Astrocyte (in vitro differentiated cells and primary cell): ENCODE measurements around the gene ASCC2. TPM values are rescaled to one million over a fixed set of nuclear protein-coding genes. Genes with fewer than 3 reads are reported as not detected.

Experiments used
- DNase-seq: peaks from one replicate; pipeline ENCODE4 v3.0.0-alpha.2; 2010; ENCODE audit warnings: low read depth
- FAIRE-seq: peaks from 2 replicates; lab custom pipeline; 2011; peaks lifted over from hg19 to GRCh38; lab: Jason Lieb, UNC
- H2AFZ ChIP-seq: 2 replicates; pipeline ENCODE4 v1.6.0; 2012; ENCODE audit warnings: low read depth, low read length, inconsistent platforms
- H3K27ac ChIP-seq: 2 replicates; pipeline ENCODE4 v1.5.1; 2011; ENCODE audit warnings: low read depth, low read length, inconsistent platforms
- H3K27me3 ChIP-seq: 2 replicates; pipeline ENCODE4 v1.6.0; 2011; ENCODE audit warnings: low read length, inconsistent platforms; ENCODE audit not compliant: insufficient read depth
- H3K36me3 ChIP-seq: 2 replicates; pipeline ENCODE4 v1.5.1; 2011; ENCODE audit warnings: low read length, inconsistent platforms; ENCODE audit not compliant: insufficient read depth
- H3K4me1 ChIP-seq: 2 replicates; pipeline ENCODE4 v1.5.1; 2011; ENCODE audit warnings: low read length, inconsistent platforms; ENCODE audit not compliant: insufficient read depth
- H3K4me2 ChIP-seq: 2 replicates; pipeline ENCODE4 v1.6.0; 2012; ENCODE audit warnings: low read length, inconsistent platforms
- H3K4me3 ChIP-seq: 2 replicates; pipeline ENCODE4 v1.5.1; 2011; ENCODE audit warnings: low read depth, mild to moderate bottlenecking, low read length, inconsistent platforms; ENCODE audit not compliant: insufficient read depth
- H3K79me2 ChIP-seq: 2 replicates; pipeline ENCODE4 v1.6.0; 2012; ENCODE audit warnings: mild to moderate bottlenecking, low read length, inconsistent platforms; ENCODE audit not compliant: insufficient read depth
- H3K9ac ChIP-seq: 2 replicates; pipeline ENCODE4 v1.6.0; 2012; ENCODE audit warnings: mild to moderate bottlenecking, low read length, inconsistent platforms
- H3K9me3 ChIP-seq: 2 replicates; pipeline ENCODE4 v1.5.1; 2012; ENCODE audit warnings: low read depth, mild to moderate bottlenecking, low read length, inconsistent platforms; ENCODE audit not compliant: insufficient read depth
- H4K20me1 ChIP-seq: 2 replicates; pipeline ENCODE4 v1.6.0; 2012; ENCODE audit warnings: low read length, inconsistent platforms; ENCODE audit not compliant: insufficient read depth
- H3K27ac Mint-ChIP-seq: one replicate; pipeline ENCODE4 v1.8.0; 2021; ENCODE audit warnings: mild to moderate bottlenecking, mixed read lengths; ENCODE audit not compliant: unreplicated experiment
- H3K27me3 Mint-ChIP-seq: one replicate; pipeline ENCODE4 v1.8.0; 2021; ENCODE audit warnings: low read depth, mixed read lengths; ENCODE audit not compliant: unreplicated experiment
- H3K36me3 Mint-ChIP-seq: one replicate; pipeline ENCODE4 v1.8.0; 2021; ENCODE audit warnings: low read depth, mixed read lengths; ENCODE audit not compliant: unreplicated experiment
- H3K4me1 Mint-ChIP-seq: one replicate; pipeline ENCODE4 v1.8.0; 2021; ENCODE audit warnings: low read depth, mixed read lengths; ENCODE audit not compliant: unreplicated experiment
- H3K4me3 Mint-ChIP-seq: one replicate; pipeline ENCODE4 v1.8.0; 2021; ENCODE audit warnings: mild to moderate bottlenecking, moderate library complexity, mixed read lengths; ENCODE audit not compliant: unreplicated experiment
- H3K9me3 Mint-ChIP-seq: one replicate; pipeline ENCODE4 v1.8.0; 2021; ENCODE audit warnings: mild to moderate bottlenecking, mixed read lengths; ENCODE audit not compliant: unreplicated experiment
- EZH2 ChIP-seq: IDR thresholded peaks from 2 replicates; pipeline ENCODE4 v1.6.1; 2012; ENCODE audit warnings: mild to moderate bottlenecking, low read length, inconsistent platforms; ENCODE audit not compliant: insufficient read depth
- total RNA-seq: library from RNA; stranded (reverse); gene quantifications from 2 replicates; pipeline ENCODE4 v1.2.1, GENCODE V29; 2021
- TF ChIP-seq, protein P1 (sequence below): IDR thresholded peaks from 2 replicates; pipeline ENCODE4 v1.5.1; 2011; ENCODE audit warnings: low read depth, mild to moderate bottlenecking, inconsistent platforms, low read length, moderate library complexity; ENCODE audit not compliant: insufficient read depth

The ASCC2 gene
- total RNA-seq, 1 donor from 2014 or later: 71.2 TPM

DNA sequence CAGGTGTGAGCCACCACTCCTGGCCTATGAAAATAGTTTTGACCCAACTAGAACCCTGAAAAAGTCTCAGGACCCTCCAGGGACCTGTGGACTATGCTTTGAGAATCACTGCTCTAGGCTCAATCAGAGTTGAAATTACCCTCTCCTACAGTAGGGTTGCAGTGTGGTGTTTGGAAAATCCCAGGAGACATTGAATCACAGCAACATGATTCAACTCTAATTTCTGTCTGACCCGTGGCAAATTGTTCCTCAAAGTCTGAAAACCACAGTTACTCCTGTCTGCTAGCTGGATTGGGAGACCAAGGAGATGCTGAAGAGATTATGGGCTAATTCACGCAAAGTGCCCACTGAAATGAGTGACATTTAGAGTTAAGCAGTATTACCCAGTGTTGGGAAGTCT, 39.5 kb upstream of the ASCC2 start:
- H4K20me1 ChIP-seq: no peaks in the 10 kb centered on the region
- H3K27me3 Mint-ChIP-seq: no peaks in the 10 kb centered on the region
- no peaks in the 10 kb centered on the region for H3K27me3 ChIP-seq
- H3K36me3 ChIP-seq: no peaks in the 10 kb centered on the region
- no peaks in the 10 kb centered on the region for H3K9me3 Mint-ChIP-seq
- no peak for TF ChIP-seq EZH2
- TF ChIP-seq, protein P1, sequence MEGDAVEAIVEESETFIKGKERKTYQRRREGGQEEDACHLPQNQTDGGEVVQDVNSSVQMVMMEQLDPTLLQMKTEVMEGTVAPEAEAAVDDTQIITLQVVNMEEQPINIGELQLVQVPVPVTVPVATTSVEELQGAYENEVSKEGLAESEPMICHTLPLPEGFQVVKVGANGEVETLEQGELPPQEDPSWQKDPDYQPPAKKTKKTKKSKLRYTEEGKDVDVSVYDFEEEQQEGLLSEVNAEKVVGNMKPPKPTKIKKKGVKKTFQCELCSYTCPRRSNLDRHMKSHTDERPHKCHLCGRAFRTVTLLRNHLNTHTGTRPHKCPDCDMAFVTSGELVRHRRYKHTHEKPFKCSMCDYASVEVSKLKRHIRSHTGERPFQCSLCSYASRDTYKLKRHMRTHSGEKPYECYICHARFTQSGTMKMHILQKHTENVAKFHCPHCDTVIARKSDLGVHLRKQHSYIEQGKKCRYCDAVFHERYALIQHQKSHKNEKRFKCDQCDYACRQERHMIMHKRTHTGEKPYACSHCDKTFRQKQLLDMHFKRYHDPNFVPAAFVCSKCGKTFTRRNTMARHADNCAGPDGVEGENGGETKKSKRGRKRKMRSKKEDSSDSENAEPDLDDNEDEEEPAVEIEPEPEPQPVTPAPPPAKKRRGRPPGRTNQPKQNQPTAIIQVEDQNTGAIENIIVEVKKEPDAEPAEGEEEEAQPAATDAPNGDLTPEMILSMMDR: no peak
- H3K4me2 ChIP-seq: no peak overlapping the region
- no peak overlapping the region for H3K27ac Mint-ChIP-seq
- no peak overlapping the region for H3K4me3 Mint-ChIP-seq
- no peak overlapping the region for H3K27ac ChIP-seq
- H3K9ac ChIP-seq: no peak overlapping the region
- DNase-seq (peak; percentile 54), FAIRE-seq (peak; percentile 34)
- H3K4me1 ChIP-seq: no peaks in the 10 kb centered on the region
- no peak overlapping the region for H3K4me3 ChIP-seq
- H3K79me2 ChIP-seq: no peaks in the 10 kb centered on the region
- H3K36me3 Mint-ChIP-seq: no peaks in the 10 kb centered on the region
- peaks cover 4% of the 10 kb centered on the region for H3K4me1 Mint-ChIP-seq
- no peaks in the 10 kb centered on the region for H3K9me3 ChIP-seq
- H2AFZ ChIP-seq: no peak overlapping the region

DNA sequence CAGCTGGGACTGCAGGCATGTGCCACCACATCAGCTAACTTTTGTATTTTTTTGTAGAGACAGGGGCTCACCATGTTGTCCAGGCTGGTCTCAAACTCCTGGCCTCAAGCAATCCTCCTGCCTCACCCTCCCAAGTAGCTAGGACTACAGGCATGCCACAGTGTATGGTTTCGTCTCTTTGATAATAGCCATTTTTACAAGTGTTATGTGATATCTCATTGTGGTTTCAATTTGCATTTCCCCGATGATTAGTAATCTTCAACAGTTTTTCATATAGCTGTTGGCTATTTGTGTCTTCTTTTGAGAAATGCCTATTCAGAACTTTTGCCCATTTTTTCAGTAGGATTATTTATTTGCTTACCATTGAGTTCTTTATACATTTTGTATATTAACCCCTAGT, 35.9 kb upstream of the ASCC2 start:
- H3K4me3 ChIP-seq: no peak overlapping the region
- no peak overlapping the region for H2AFZ ChIP-seq
- Mint-ChIP-seq H3K36me3 (no peaks in the 10 kb centered on the region), H3K9me3 (peaks cover 2% of the 10 kb centered on the region), H3K4me1 (peaks cover 15% of the 10 kb centered on the region), H3K27me3 (peaks cover 2% of the 10 kb centered on the region), H3K4me3 (no peak overlapping the region), H3K27ac (no peak overlapping the region)
- FAIRE-seq (no peak), DNase-seq (no peak)
- no peaks in the 10 kb centered on the region for H3K9me3 ChIP-seq
- H3K27ac ChIP-seq: no peak overlapping the region
- no peak overlapping the region for H3K4me2 ChIP-seq
- H4K20me1 ChIP-seq: no peaks in the 10 kb centered on the region
- no peaks in the 10 kb centered on the region for H3K4me1 ChIP-seq
- H3K9ac ChIP-seq: no peak overlapping the region
- TF ChIP-seq EZH2: no peak
- TF ChIP-seq, protein P1: no peak
- no peaks in the 10 kb centered on the region for H3K79me2 ChIP-seq
- no peaks in the 10 kb centered on the region for H3K27me3 ChIP-seq
- H3K36me3 ChIP-seq: no peaks in the 10 kb centered on the region

DNA sequence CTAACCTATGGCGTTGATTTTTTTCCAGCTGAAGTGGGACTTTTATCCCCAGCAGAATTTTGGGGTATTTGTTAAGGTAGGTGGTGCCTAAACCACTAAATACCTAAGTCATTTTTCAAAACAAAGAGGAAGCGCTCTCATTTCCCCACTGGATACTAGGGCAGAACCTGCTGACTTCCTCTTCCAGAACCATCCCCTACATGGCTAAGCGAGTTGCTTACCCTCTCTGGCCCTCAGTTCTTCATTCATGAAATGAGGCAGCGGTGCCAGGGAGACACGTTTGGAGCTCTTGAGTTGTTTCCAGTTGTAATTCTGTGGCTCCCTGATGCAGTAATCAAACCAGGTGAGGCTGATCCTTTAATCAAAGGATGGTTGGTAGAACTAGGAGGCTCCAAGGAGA, 34.9 kb upstream of the ASCC2 start:
- Histone ChIP-seq H2AFZ (no peak overlapping the region), H3K4me1 (no peaks in the 10 kb centered on the region), H4K20me1 (no peaks in the 10 kb centered on the region), H3K9me3 (no peaks in the 10 kb centered on the region), H3K4me3 (no peak overlapping the region), H3K79me2 (no peaks in the 10 kb centered on the region), H3K9ac (no peak overlapping the region), H3K36me3 (no peaks in the 10 kb centered on the region), H3K27me3 (no peaks in the 10 kb centered on the region), H3K4me2 (no peak overlapping the region), H3K27ac (no peak overlapping the region)
- Mint-ChIP-seq H3K36me3 (no peaks in the 10 kb centered on the region), H3K4me1 (peaks cover 14% of the 10 kb centered on the region), H3K27ac (no peak overlapping the region), H3K4me3 (no peak overlapping the region), H3K9me3 (peaks cover 2% of the 10 kb centered on the region), H3K27me3 (peaks cover 2% of the 10 kb centered on the region)
- TF ChIP-seq, protein P1: no peak
- no peak for TF ChIP-seq EZH2
- DNase-seq (no peak), FAIRE-seq (no peak)
